Panc1 (cell line): ENCODE results near the gene RNF212.

ENCODE experiments used
- CTCF ChIP-seq: fragments of 450-650 bp; IDR thresholded peaks from 2 replicates; pipeline ENCODE4 v1.5.1; 2017; ENCODE audit warnings: mild to moderate bottlenecking
- POLR2AphosphoS5 ChIP-seq: IDR thresholded peaks from 2 replicates; pipeline ENCODE4 v1.6.1; 2012; ENCODE audit warnings: mild to moderate bottlenecking, low read depth, low read length, moderate library complexity
- REST ChIP-seq, 2 experiments: IDR thresholded peaks; 2 replicates each; pipeline ENCODE4 v1.6.1; 2011 to 2012; ENCODE audit warnings: low read depth in 2 of 2, control low read depth in 1 of 2, low read length in 1 of 2, mild to moderate bottlenecking in 1 of 2, moderate library complexity in 1 of 2; ENCODE audit not compliant: insufficient read depth in 1 of 2
- SIN3A ChIP-seq: IDR thresholded peaks from 2 replicates; pipeline ENCODE4 v1.6.1; 2012; ENCODE audit warnings: low read depth, mild to moderate bottlenecking, low read length, moderate library complexity, borderline replicate concordance; ENCODE audit not compliant: insufficient read depth
- TCF7L2 ChIP-seq: IDR thresholded peaks from 2 replicates; pipeline ENCODE4 v1.6.1; 2011; ENCODE audit warnings: mild to moderate bottlenecking, low read depth, low read length, inconsistent platforms

- TF ChIP-seq CTCF (no peak), REST (IDR thresholded peaks at IDR 0.05; ENCODE audit: insufficient read depth in 1 of 2, low read depth in 2 of 2, low read length in 1 of 2) (no peak), SIN3A (no peak), POLR2AphosphoS5 (no peak), TCF7L2 (no peak)
Measured at GRCh38 chr4:1039493-1040343, 73.6 kb downstream of the RNF212 start.
